Vagina (tissue), 2 donors: ENCODE data around the gene MADD. TPM values are rescaled to one million over a fixed set of nuclear protein-coding genes. Genes with fewer than 3 reads are reported as not detected.

ENCODE experiments used
- DNase-seq, 2 donors: peaks; one replicate each; pipeline ENCODE4 v3.0.0-alpha.2; 2017; ENCODE audit errors: extremely low spot score in 2 of 2
- H3K27ac ChIP-seq: fragments of 200-600 bp; sonication (generic); one replicate; pipeline ENCODE4 v1.5.1; 2019
- H3K27me3 ChIP-seq: fragments of 200-600 bp; sonication (generic); one replicate; pipeline ENCODE4 v1.5.1; 2019
- H3K36me3 ChIP-seq, 2 donors: fragments of 200-600 bp; sonication (generic); one replicate each; pipeline ENCODE4 v1.5.1; 2017 to 2019
- H3K4me1 ChIP-seq: fragments of 200-600 bp; sonication (generic); one replicate; pipeline ENCODE4 v1.5.1; 2019
- H3K4me3 ChIP-seq, 2 donors: fragments of 200-600 bp; sonication (generic); 1 replicate in 1 of 2; 2 replicates in 1 of 2; pipeline ENCODE4 v1.5.1; 2016 to 2019
- H3K9me3 ChIP-seq: fragments of 200-600 bp; sonication (generic); one replicate; pipeline ENCODE4 v1.5.1; 2019
- POLR2A ChIP-seq, 2 donors: fragments of 450-650 bp; IDR thresholded peaks; one replicate each; pipeline ENCODE4 v1.6.1; 2017; ENCODE audit warnings: antibody characterized with exemption in 2 of 2, mild to moderate bottlenecking in 2 of 2, moderate library complexity in 2 of 2
- POLR2AphosphoS5 ChIP-seq, 2 donors: sonication (generic); formaldehyde crosslinking; IDR thresholded peaks; one replicate each; pipeline ENCODE4 v1.9.0; 2017; ENCODE audit warnings: antibody characterized with exemption in 2 of 2, mild to moderate bottlenecking in 2 of 2, low read depth in 1 of 2; ENCODE audit not compliant: insufficient read depth in 1 of 2
- intact Hi-C: fragments of 100-400 bp; cut with DNase I; formaldehyde crosslinking; loops from one replicate; pipeline ENCODE4 v1.15.1; 2023
- total RNA-seq: library from RNA; depleted of rRNA; stranded (reverse); fragments of >200 nt; gene quantifications from one replicate; pipeline ENCODE4 v1.2.3, GENCODE V29; 2016
- TF ChIP-seq, protein P1 (sequence below), 3 experiments: fragments of 450-650 bp in 2 of 3; fragments of 200-600 bp in 1 of 3; sonication (generic) in 1 of 3; IDR thresholded peaks; one replicate each; pipeline ENCODE4 v1.5.1; 2017 to 2019; ENCODE audit warnings: antibody characterized with exemption in 3 of 3, mild to moderate bottlenecking in 2 of 3, moderate library complexity in 2 of 3

Gene MADD
- total RNA-seq, 1 donor from 2014 or later, result 56.5 TPM

DNA sequence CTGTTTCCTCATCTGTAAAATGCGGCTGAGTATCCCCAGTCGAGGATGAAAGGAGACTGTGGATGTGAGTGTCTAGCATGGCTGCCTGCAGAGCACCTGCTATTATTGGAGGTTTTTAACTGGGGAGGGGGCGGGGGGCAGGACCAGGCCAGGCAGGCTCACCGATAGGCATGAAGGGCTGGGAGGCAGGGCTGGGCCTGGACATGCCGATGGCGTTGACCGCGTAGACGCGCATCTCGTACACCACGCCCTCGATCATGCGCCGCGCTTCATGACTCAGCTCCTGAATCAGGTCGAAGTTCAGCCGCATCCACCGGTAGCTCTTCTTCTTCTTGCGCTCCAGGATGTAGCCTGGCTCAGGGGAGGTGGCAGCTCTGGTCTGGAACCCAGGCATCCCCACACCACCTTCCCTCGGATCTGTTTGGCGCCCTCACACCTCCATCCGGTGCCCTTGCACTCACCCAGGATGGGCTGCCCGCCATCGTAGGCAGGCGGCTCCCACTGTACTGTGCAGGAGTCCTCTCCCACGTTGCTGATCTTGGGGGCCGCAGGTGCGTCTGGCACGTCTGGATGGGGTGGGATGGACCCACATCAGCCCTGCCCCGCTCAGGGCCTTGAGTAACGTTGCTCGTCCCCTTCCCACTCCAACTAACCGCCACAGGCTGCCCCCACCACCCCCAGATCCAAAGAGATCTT lies 67.4 kb downstream of the MADD start:
- Histone ChIP-seq H3K27me3 (no peaks in the 10 kb centered on the region), H3K27ac (no peak overlapping the region), H3K36me3 (no peaks in the 10 kb centered on the region), H3K4me3 (no peak overlapping the region), H3K4me1 (no peaks in the 10 kb centered on the region), H3K9me3 (no peaks in the 10 kb centered on the region)
- TF ChIP-seq, protein P1, sequence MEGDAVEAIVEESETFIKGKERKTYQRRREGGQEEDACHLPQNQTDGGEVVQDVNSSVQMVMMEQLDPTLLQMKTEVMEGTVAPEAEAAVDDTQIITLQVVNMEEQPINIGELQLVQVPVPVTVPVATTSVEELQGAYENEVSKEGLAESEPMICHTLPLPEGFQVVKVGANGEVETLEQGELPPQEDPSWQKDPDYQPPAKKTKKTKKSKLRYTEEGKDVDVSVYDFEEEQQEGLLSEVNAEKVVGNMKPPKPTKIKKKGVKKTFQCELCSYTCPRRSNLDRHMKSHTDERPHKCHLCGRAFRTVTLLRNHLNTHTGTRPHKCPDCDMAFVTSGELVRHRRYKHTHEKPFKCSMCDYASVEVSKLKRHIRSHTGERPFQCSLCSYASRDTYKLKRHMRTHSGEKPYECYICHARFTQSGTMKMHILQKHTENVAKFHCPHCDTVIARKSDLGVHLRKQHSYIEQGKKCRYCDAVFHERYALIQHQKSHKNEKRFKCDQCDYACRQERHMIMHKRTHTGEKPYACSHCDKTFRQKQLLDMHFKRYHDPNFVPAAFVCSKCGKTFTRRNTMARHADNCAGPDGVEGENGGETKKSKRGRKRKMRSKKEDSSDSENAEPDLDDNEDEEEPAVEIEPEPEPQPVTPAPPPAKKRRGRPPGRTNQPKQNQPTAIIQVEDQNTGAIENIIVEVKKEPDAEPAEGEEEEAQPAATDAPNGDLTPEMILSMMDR (IDR thresholded peaks at IDR 0.05), result no peak
- no peak for TF ChIP-seq POLR2AphosphoS5 (IDR thresholded peaks at IDR 0.05; ENCODE audit: insufficient read depth in 1 of 2, low read depth in 1 of 2)
- intact Hi-C loops, result no loop called here
- DNase-seq, result no peak

GRCh38 chr11:47338396-47339241 lies 68.7 kb downstream of the MADD start:
- no peak overlapping the region for H3K4me3 ChIP-seq
- no peak for DNase-seq
- intact Hi-C loops, result no loop called here
- no peak for TF ChIP-seq POLR2A (IDR thresholded peaks at IDR 0.05)
- TF ChIP-seq, protein P1 (IDR thresholded peaks at IDR 0.05), result no peak
- TF ChIP-seq POLR2AphosphoS5 (IDR thresholded peaks at IDR 0.05; ENCODE audit: insufficient read depth in 1 of 2, low read depth in 1 of 2), result no peak
- H3K9me3 ChIP-seq, result no peaks in the 10 kb centered on the region
- no peaks in the 10 kb centered on the region for H3K27me3 ChIP-seq
- no peaks in the 10 kb centered on the region for H3K36me3 ChIP-seq
- H3K4me1 ChIP-seq, result no peaks in the 10 kb centered on the region
- H3K27ac ChIP-seq, result no peak overlapping the region

GRCh38 chr11:47340010-47340409 lies 70.1 kb downstream of the MADD start:
- DNase-seq, result no peak
- Histone ChIP-seq H3K27me3 (no peaks in the 10 kb centered on the region), H3K4me1 (no peaks in the 10 kb centered on the region), H3K36me3 (no peaks in the 10 kb centered on the region), H3K27ac (no peak overlapping the region), H3K9me3 (no peaks in the 10 kb centered on the region), H3K4me3 (no peak overlapping the region)
- TF ChIP-seq, protein P1 (IDR thresholded peaks at IDR 0.05), result no peak
- TF ChIP-seq POLR2AphosphoS5 (IDR thresholded peaks at IDR 0.05; ENCODE audit: insufficient read depth in 1 of 2, low read depth in 1 of 2) (no peak), POLR2A (IDR thresholded peaks at IDR 0.05) (no peak)
- intact Hi-C loops, result no loop called here

- Histone ChIP-seq H3K27me3 (no peaks in the 10 kb centered on the region), H3K9me3 (no peaks in the 10 kb centered on the region), H3K4me3 (no peak overlapping the region), H3K4me1 (no peaks in the 10 kb centered on the region), H3K36me3 (no peaks in the 10 kb centered on the region), H3K27ac (no peak overlapping the region)
- no peak for TF ChIP-seq POLR2AphosphoS5 (IDR thresholded peaks at IDR 0.05; ENCODE audit: insufficient read depth in 1 of 2, low read depth in 1 of 2)
- TF ChIP-seq POLR2A (IDR thresholded peaks at IDR 0.05), result no peak
- TF ChIP-seq, protein P1 (IDR thresholded peaks at IDR 0.05), result no peak
- intact Hi-C loops, result no loop called here
- DNase-seq, result no peak
Measured at GRCh38 chr11:47340980-47341775, 71.2 kb downstream of the MADD start.
